Mucosa of descending colon (tissue), 3 donors: ENCODE data around the gene GSG1L. TPM values are rescaled to one million over a fixed set of nuclear protein-coding genes. Genes with fewer than 3 reads are reported as not detected.

Source experiments
- ATAC-seq: fragments of 200-7000 bp; cut with Tn5 transposase; one replicate; pipeline ENCODE4 v1.9.1; 2020; ENCODE audit warnings: mild to moderate bottlenecking, moderate library complexity
- DNase-seq, 3 donors: peaks; one replicate each; pipeline ENCODE4 v3.0.0-alpha.2; 2020
- H3K36me3 ChIP-seq: fragments of 200-600 bp; one replicate; pipeline ENCODE4 v1.8.0; 2021; ENCODE audit warnings: low read depth, mild to moderate bottlenecking
- H3K4me1 ChIP-seq: fragments of 200-600 bp; one replicate; pipeline ENCODE4 v1.8.0; 2021; ENCODE audit warnings: low read depth, mild to moderate bottlenecking
- H3K4me3 ChIP-seq: fragments of 200-600 bp; one replicate; pipeline ENCODE4 v1.8.0; 2021; ENCODE audit warnings: mild to moderate bottlenecking
- H3K9me3 ChIP-seq: fragments of 200-600 bp; one replicate; pipeline ENCODE4 v1.8.0; 2021; ENCODE audit warnings: mild to moderate bottlenecking
- intact Hi-C, 2 donors: fragments of 100-400 bp; cut with DNase I in 1 of 2; cut with micrococcal nuclease in 1 of 2; formaldehyde crosslinking; loops; one replicate each; pipeline versions ENCODE4 v1.11.0 to v1.11.1; 2022; cut with DNase I, micrococcal nuclease
- total RNA-seq, 3 donors: library from RNA; stranded (reverse); fragmentation: NEBNext Ultra II Directional in 2 of 3; extraction: Animal tissue kit (Norgen Biotek cat#: 25700) in 2 of 3; gene quantifications; one replicate each; pipeline versions ENCODE4 v1.2.1 to v1.2.4, GENCODE V29; 2021 to 2023
- TF ChIP-seq, protein P1 (sequence below): fragments of 200-600 bp; IDR thresholded peaks from one replicate; pipeline ENCODE4 v1.8.0; 2022; ENCODE audit warnings: antibody characterized with exemption, mild to moderate bottlenecking
- donor health status: DM: no; HTN: no; CAD: no; lungs with moderate emphysema.
- donor health status: DM: no; HTN: no; CAD: no.
- donor health status: DM: no; HTN: yes; CAD: no.

The GSG1L gene
- total RNA-seq, 3 donors from 2014 or later: 0.46 to 1.2 TPM; not detected in 1

DNA sequence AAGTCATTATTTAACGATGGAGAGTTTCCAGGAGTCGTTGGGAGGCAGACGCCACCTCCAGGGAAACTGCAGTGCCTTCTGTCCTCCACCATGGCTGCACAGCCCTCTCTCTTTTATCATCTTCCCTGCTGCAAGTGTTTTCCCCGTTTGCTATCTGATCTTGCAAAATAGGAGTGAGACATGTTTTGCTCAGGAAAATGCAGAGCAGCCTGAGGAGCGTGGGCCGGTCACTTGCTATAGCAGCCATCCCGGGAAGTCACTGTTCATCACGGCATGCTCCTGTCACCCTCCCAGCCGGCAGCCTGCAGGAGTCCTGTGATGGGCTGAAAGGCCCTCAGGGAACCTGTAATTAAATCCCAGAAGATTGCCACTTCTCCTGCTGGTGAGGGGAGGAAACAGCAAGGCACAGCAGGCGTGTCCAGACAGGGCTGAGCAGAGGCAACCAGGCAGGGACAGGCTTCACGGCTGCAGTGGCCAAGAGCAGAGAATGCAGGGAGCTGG, 143.1 kb downstream of the GSG1L start:
- TF ChIP-seq, protein P1, sequence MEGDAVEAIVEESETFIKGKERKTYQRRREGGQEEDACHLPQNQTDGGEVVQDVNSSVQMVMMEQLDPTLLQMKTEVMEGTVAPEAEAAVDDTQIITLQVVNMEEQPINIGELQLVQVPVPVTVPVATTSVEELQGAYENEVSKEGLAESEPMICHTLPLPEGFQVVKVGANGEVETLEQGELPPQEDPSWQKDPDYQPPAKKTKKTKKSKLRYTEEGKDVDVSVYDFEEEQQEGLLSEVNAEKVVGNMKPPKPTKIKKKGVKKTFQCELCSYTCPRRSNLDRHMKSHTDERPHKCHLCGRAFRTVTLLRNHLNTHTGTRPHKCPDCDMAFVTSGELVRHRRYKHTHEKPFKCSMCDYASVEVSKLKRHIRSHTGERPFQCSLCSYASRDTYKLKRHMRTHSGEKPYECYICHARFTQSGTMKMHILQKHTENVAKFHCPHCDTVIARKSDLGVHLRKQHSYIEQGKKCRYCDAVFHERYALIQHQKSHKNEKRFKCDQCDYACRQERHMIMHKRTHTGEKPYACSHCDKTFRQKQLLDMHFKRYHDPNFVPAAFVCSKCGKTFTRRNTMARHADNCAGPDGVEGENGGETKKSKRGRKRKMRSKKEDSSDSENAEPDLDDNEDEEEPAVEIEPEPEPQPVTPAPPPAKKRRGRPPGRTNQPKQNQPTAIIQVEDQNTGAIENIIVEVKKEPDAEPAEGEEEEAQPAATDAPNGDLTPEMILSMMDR: no peak
- H3K4me3 ChIP-seq: no peak overlapping the region
- H3K9me3 ChIP-seq: no peaks in the 10 kb centered on the region
- no peaks in the 10 kb centered on the region for H3K4me1 ChIP-seq
- no peak for ATAC-seq
- H3K36me3 ChIP-seq: no peaks in the 10 kb centered on the region
- DNase-seq: no peak
- intact Hi-C loops: no loop called here

- no peak for ATAC-seq
- no peaks in the 10 kb centered on the region for H3K9me3 ChIP-seq
- no peaks in the 10 kb centered on the region for H3K36me3 ChIP-seq
- DNase-seq: no peak
- H3K4me1 ChIP-seq: no peaks in the 10 kb centered on the region
- H3K4me3 ChIP-seq: no peak overlapping the region
- intact Hi-C loops: no loop called here
- TF ChIP-seq, protein P1: no peak
Observed at GRCh38 chr16:27918755-27919154, 144.8 kb downstream of the GSG1L start.

DNA sequence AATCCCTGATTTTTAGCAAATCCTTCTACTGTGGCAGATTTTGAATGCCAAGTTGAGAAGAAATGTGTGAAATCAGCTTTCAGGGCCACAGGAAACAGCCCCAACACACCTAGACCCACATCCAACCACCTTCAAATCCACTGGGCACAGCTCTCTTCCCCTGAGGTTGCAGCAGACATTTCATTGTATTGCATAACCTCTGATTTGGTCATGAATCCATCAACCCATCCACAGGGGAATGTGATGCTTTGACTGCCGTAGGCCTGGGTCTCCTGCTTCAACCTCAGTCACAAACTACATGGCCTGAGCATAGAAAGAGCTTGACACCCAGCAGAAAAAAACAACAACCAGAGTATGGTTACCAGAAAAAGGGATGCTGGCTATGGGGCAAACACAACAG, 145.6 kb downstream of the GSG1L start:
- no peak overlapping the region for H3K4me3 ChIP-seq
- DNase-seq: no peak
- H3K36me3 ChIP-seq: no peaks in the 10 kb centered on the region
- no peaks in the 10 kb centered on the region for H3K9me3 ChIP-seq
- H3K4me1 ChIP-seq: no peaks in the 10 kb centered on the region
- intact Hi-C loops: no loop called here
- TF ChIP-seq, protein P1: no peak
- ATAC-seq: no peak

GRCh38 chr16:27911486-27911885, 152.0 kb downstream of the GSG1L start:
- Histone ChIP-seq H3K4me1 (no peaks in the 10 kb centered on the region), H3K4me3 (no peak overlapping the region), H3K36me3 (no peaks in the 10 kb centered on the region), H3K9me3 (no peaks in the 10 kb centered on the region)
- ATAC-seq (no peak), DNase-seq (no peak)
- TF ChIP-seq, protein P1: no peak
- intact Hi-C loops: no loop called here

DNA sequence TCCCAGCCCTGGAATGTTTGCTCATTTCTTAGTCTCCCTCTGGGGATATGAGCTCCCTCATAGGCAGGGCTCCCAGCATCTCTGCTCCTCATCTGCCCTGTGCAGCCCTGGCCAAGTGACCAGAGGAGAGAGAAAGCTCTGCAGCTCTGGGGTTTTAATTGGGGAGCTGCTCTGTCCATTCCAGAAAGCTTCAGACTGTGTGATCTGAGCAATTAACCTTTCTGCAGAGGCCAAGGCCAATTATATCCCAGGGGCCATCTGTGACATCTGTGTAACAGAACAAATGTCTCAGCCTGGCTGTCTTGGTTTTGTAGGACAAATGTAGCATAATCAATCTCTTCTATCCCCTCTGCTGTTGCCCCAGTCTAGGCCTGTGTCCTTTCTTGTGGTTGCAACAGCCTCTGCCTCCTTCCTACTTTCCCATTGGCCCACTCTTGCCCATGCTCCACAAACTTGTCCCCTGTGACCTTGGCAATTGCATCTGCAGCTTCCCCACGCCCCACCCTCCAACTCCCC, 156.0 kb downstream of the GSG1L start:
- Histone ChIP-seq H3K9me3 (no peaks in the 10 kb centered on the region), H3K4me3 (no peak overlapping the region), H3K36me3 (no peaks in the 10 kb centered on the region), H3K4me1 (no peaks in the 10 kb centered on the region)
- ATAC-seq (no peak), DNase-seq (no peak)
- TF ChIP-seq, protein P1: no peak
- intact Hi-C loops: no loop called here

DNA sequence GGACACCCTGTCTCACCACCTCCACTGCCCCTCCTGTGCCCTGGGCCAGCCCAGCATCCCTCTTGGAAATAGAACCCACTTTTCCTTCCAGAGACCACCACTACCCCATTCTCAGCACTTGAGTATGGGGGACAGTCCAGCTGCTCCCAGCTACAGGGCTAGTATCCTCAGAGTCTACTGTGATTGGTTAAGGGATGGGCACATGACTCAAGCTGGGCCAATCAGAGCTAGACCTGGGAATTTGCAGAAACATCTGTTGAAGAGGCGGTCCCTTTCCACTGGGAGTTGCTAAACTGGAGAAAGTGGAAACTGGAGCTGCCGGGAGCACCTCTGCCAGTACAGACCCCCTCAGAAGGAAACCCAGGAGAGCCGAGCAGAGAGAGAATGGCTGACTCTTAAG, 156.6 kb downstream of the GSG1L start:
- intact Hi-C loops: no loop called here
- DNase-seq (no peak), ATAC-seq (no peak)
- H3K36me3 ChIP-seq: no peaks in the 10 kb centered on the region
- H3K4me3 ChIP-seq: no peak overlapping the region
- H3K9me3 ChIP-seq: no peaks in the 10 kb centered on the region
- TF ChIP-seq, protein P1: no peak
- H3K4me1 ChIP-seq: no peaks in the 10 kb centered on the region
